K562 (cell line): ENCODE results near the gene RBM12. TPM values are rescaled to one million over a fixed set of nuclear protein-coding genes. Genes with fewer than 3 reads are reported as not detected.

ENCODE experiments used
- ATAC-seq: fragments of 200-7000 bp; cut with Tn5 transposase; 3 replicates; pipeline ENCODE4 v1.9.1; 2020; ENCODE audit warnings: moderate library complexity
- BruUV-seq: library from RNA; stranded (reverse); fragments of 400-500 nt; replicated peaks from 2 replicates; lab custom pipeline; 2021; lab: Mats Ljungman, UMichigan
- CTCF ChIA-PET: fragments of 300-600 bp; formaldehyde crosslinking; extraction: SDS; loops from one replicate; lab custom pipeline; 2021; ENCODE audit warnings: low intra/inter-chr PET ratio; lab: Yijun Ruan, JAX
- POLR2A ChIA-PET: fragments of 300-600, 350-650 bp; sonication (Branson Sonifier 250); formaldehyde crosslinking; extraction: SDS; loops from one replicate; lab custom pipeline; 2021; ENCODE audit warnings: antibody characterized with exemption, inconsistent platforms; lab: Yijun Ruan, JAX
- DNase-seq, 4 experiments: peaks; one replicate each; pipeline versions ENCODE4 v3.0.0 to v3.0.0-alpha.2; 2011 to 2018; ENCODE audit warnings: low spot score in 3 of 4, mixed read lengths in 3 of 4; ENCODE audit errors: extremely low read depth in 1 of 4
- FAIRE-seq: peaks from 2 replicates; lab custom pipeline; 2011; peaks lifted over from hg19 to GRCh38; lab: Jason Lieb, UNC
- H2AFZ ChIP-seq: 2 replicates; pipeline ENCODE4 v1.6.0; 2011; ENCODE audit warnings: low read depth, low read length, control low read depth, inconsistent platforms
- H3K27ac ChIP-seq: fragments of 200-600 bp; 3 replicates; pipeline ENCODE4 v1.8.0; 2011; ENCODE audit warnings: low read depth, mild to moderate bottlenecking, control low read depth, inconsistent platforms, low read length, moderate library complexity, mixed read lengths; ENCODE audit errors: extremely low read depth
- H3K27me3 ChIP-seq, 2 experiments: fragments of 300-600 bp in 1 of 2; 2 replicates in 1 of 2; 3 replicates in 1 of 2; pipeline versions ENCODE4 v1.6.0 to v1.8.0; 2011; ENCODE audit warnings: inconsistent platforms in 2 of 2, low read length in 2 of 2, mild to moderate bottlenecking in 1 of 2, mixed read lengths in 1 of 2, moderate library complexity in 1 of 2; ENCODE audit not compliant: control insufficient read depth in 2 of 2, insufficient read depth in 2 of 2
- H3K36me3 ChIP-seq: fragments of 300-600 bp; 3 replicates; pipeline ENCODE4 v1.8.0; 2011; ENCODE audit warnings: mild to moderate bottlenecking, low read length, inconsistent platforms; ENCODE audit not compliant: control insufficient read depth, insufficient read depth
- H3K4me1 ChIP-seq, 2 experiments: fragments of 200-600 bp in 1 of 2; replicated peaks in 1 of 2; 2 replicates in 1 of 2; 3 replicates in 1 of 2; pipeline versions ENCODE4 v1.5.1 to v1.8.0; 2011; ENCODE audit warnings: inconsistent platforms in 2 of 2, low read length in 2 of 2, mild to moderate bottlenecking in 1 of 2, mixed read lengths in 1 of 2, moderate library complexity in 1 of 2; ENCODE audit not compliant: control insufficient read depth in 2 of 2, insufficient read depth in 2 of 2
- H3K4me2 ChIP-seq: 2 replicates; pipeline ENCODE4 v1.6.1; 2011; ENCODE audit warnings: low read length, control low read depth, inconsistent platforms, mixed read lengths; ENCODE audit not compliant: insufficient read depth
- H3K4me3 ChIP-seq: fragments of 200-600 bp; sonication (generic), shearing (Covaris generic); 2 replicates; pipeline ENCODE4 v1.5.1; 2016; ENCODE audit warnings: control low read depth, inconsistent platforms
- H3K79me2 ChIP-seq: fragments of 200-600 bp; 3 replicates; pipeline ENCODE4 v1.8.0; 2011; ENCODE audit warnings: low read length, inconsistent platforms; ENCODE audit not compliant: control insufficient read depth, insufficient read depth
- H3K9ac ChIP-seq, 2 experiments: 2 replicates each; pipeline versions ENCODE4 v1.6.0 to v1.6.1; 2011; ENCODE audit warnings: low read depth in 2 of 2, low read length in 2 of 2, control low read depth in 1 of 2, inconsistent platforms in 1 of 2, mild to moderate bottlenecking in 1 of 2, mixed read lengths in 1 of 2; ENCODE audit not compliant: insufficient read depth in 1 of 2
- H3K9me1 ChIP-seq: one replicate; pipeline ENCODE4 v1.6.0; 2011; ENCODE audit warnings: inconsistent platforms, mild to moderate bottlenecking, low read length, moderate library complexity; ENCODE audit not compliant: control insufficient read depth, insufficient read depth
- H3K9me3 ChIP-seq: replicated peaks from 2 replicates; pipeline ENCODE4 v1.5.1; 2011; ENCODE audit warnings: low read depth, low read length, inconsistent platforms; ENCODE audit not compliant: control insufficient read depth, insufficient read depth
- H4K20me1 ChIP-seq: replicated peaks from 2 replicates; pipeline ENCODE4 v1.6.1; 2011; ENCODE audit warnings: low read length, inconsistent platforms, mixed read lengths; ENCODE audit not compliant: control insufficient read depth, insufficient read depth
- FOXP1 ChIP-seq: sonication (generic); formaldehyde crosslinking; IDR thresholded peaks from 2 replicates; pipeline ENCODE4 v1.8.0; 2022; ENCODE audit warnings: mild to moderate bottlenecking, missing genetic modification reagents
- HDAC6 ChIP-seq: IDR thresholded peaks from 2 replicates; pipeline ENCODE4 v1.6.1; 2012; ENCODE audit warnings: low read depth, mild to moderate bottlenecking, control low read depth, inconsistent platforms, low read length, moderate library complexity
- POLR2A ChIP-seq: fragments of 450-650 bp; conservative IDR thresholded peaks from 2 replicates; pipeline ENCODE4 v1.6.1; 2016
- POLR2B ChIP-seq: fragments of 450-650 bp; IDR thresholded peaks from 2 replicates; pipeline ENCODE4 v1.6.1; 2018; ENCODE audit warnings: low read depth; ENCODE audit not compliant: partially characterized antibody
- ZNF696 ChIP-seq: fragments of 250-450 bp; sonication (Bioruptor Pico); conservative IDR thresholded peaks from 2 replicates; pipeline ENCODE4 v1.4.0; 2020; ENCODE audit warnings: mild to moderate bottlenecking, moderate library complexity
- WGBS: fragments of 100-300 bp; shearing (Covaris generic); methylation state at CpG from one replicate; pipeline ENCODE4 v1.1.6; 2016; ENCODE audit warnings: low coverage, mixed read lengths; ENCODE audit not compliant: insufficient coverage; ENCODE audit errors: missing lambda C conversion rate; 5-methylcytosine and 5-hydroxymethylcytosine counted together
- in situ Hi-C: fragments of 300-500 bp; cut with MboI; formaldehyde crosslinking; loops from 4 replicates; pipeline ENCODE4 v1.15.0; 2018; ENCODE audit warnings: inconsistent platforms, mixed read lengths
- intact Hi-C: fragments of 100-400 bp; cut with micrococcal nuclease; formaldehyde crosslinking; loops from 2 replicates; pipeline ENCODE4 v1.14.2; 2022
- polyA plus RNA-seq, 8 experiments: library from polyadenylated mRNA; depleted of rRNA in 4 of 8; stranded (reverse) in 5 of 8; unstranded in 3 of 8; fragments of >200 nt; fragmentation: Nextera tagmentation in 2 of 8; fragmentation: Illumina TruSeq in 1 of 8; extraction: Ambion mirVana in 2 of 8; extraction: Trizol in 1 of 8; gene quantifications; 2 replicates each; pipeline versions ENCODE4 v1.2.1 to v1.2.3, GENCODE V29; 2011 to 2014; ENCODE audit warnings: inconsistent platforms in 1 of 8, missing spikeins in 1 of 8
- total RNA-seq, 7 experiments: library from RNA; depleted of rRNA in 6 of 7; stranded (reverse); fragments of >200 nt in 6 of 7; fragmentation: Illumina TruSeq in 2 of 7; extraction: Trizol in 2 of 7; gene quantifications; 2 replicates each; pipeline versions ENCODE4 v1.2.1 to v1.2.3, GENCODE V29; 2011 to 2021; ENCODE audit warnings: low replicate concordance in 1 of 7

RBM12 gene
- total and polyA plus RNA-seq, 9 of the 15 experiments (the other 6 are each of a cell fraction or from before 2014, with no cell fraction given): 5.0 to 162 (median 73.3) TPM

GRCh38 chr20:35654415-35654814, 10.3 kb downstream of the RBM12 start:
- no peak for ATAC-seq
- ChIA-PET CTCF (no interaction called here), POLR2A (interaction anchor here (0.7 to 3.8 kb wide), 4 partner anchors 10 to 188 kb away, joined by 3 to 26 read pairs (median 4); partner anchors contain the start of genes CPNE1 and RBM12)
- Histone ChIP-seq H3K4me1 (peaks cover 0 to 5% of the 10 kb centered on the region in 2 experiments; a peak in 1 of 5 replicates), H3K4me2 (no peak overlapping the region), H4K20me1 (peaks cover 22% of the 10 kb centered on the region; the same call in 1 of the 2 replicates), H3K27me3 (no peaks in the 10 kb centered on the region), H3K9me3 (no peaks in the 10 kb centered on the region), H3K36me3 (peaks cover 66% of the 10 kb centered on the region), H2AFZ (no peak overlapping the region), H3K9ac (no peak overlapping the region; a peak in 1 of 4 replicates)
- no peak for FAIRE-seq
- no TSS peak for BruUV-seq
- DNase-seq: no peak
- WGBS: 99% methylated on average over 9 of the region's 9 CpGs
- TF ChIP-seq FOXP1 (CRISPR knock-in tag) (no peak), POLR2A (0 out of 2 replicates have a peak, but pooled peaks have one; percentile 19), POLR2B (peak; percentile 16)
- TF ChIP-seq, all 486 proteins: peak for 2
- no peak overlapping the region for H3K4me3 ChIP-seq
- no peaks in the 10 kb centered on the region for H3K9me1 ChIP-seq
- H3K79me2 ChIP-seq: peaks cover 99% of the 10 kb centered on the region
- in situ Hi-C loops (no loop called here), intact Hi-C loops (no loop called here)
- H3K27ac ChIP-seq: no peak overlapping the region

- no peak for TF ChIP-seq HDAC6
- no peak for TF ChIP-seq ZNF696 (CRISPR knock-in tag)
- H3K4me2 ChIP-seq: no peak overlapping the region
- no peak overlapping the region for H3K9ac ChIP-seq
- CTCF ChIA-PET: no interaction called here
- intact Hi-C loops: no loop called here
- H2AFZ ChIP-seq: no peak overlapping the region
- 93% methylated on average over 4 of the region's 4 CpGs for WGBS
- H3K36me3 ChIP-seq: peaks cover 71% of the 10 kb centered on the region
- ATAC-seq (no peak), FAIRE-seq (no peak), DNase-seq (no peak)
- no peaks in the 10 kb centered on the region for H3K9me1 ChIP-seq
- H4K20me1 ChIP-seq: peaks cover 22% of the 10 kb centered on the region; the same call in 1 of the 2 replicates
- in situ Hi-C loops: no loop called here
- POLR2A ChIA-PET: interaction anchor here (0.7 to 3.8 kb wide), 2 partner anchors 10 to 188 kb away, joined by 4 to 26 read pairs; partner anchors contain the start of genes CPNE1 and RBM12
- BruUV-seq: no TSS peak
- peaks cover 0 to 5% of the 10 kb centered on the region in 2 experiments; a peak in 1 of 5 replicates for H3K4me1 ChIP-seq
- no peaks in the 10 kb centered on the region for H3K27me3 ChIP-seq
- H3K27ac ChIP-seq: no peak overlapping the region
- no peak overlapping the region for H3K4me3 ChIP-seq
- peaks cover 99% of the 10 kb centered on the region for H3K79me2 ChIP-seq
- no peaks in the 10 kb centered on the region for H3K9me3 ChIP-seq
Measured at GRCh38 chr20:35653893-35654292, 10.8 kb downstream of the RBM12 start.
